ENCODE data around the gene WDR59. TPM values are rescaled to one million over a fixed set of nuclear protein-coding genes. Genes with fewer than 3 reads are reported as not detected.

Gene WDR59
- total and polyA plus RNA-seq, 2 donors (not counting 1 experiment from before 2014, with no cell fraction given) = 52.6 to 127 TPM

- Histone ChIP-seq H3K36me3 (replicated peaks in 1 of 2; ENCODE audit: control extremely low read depth in 1 of 2, control insufficient read depth in 1 of 2, extremely low read depth in 1 of 2, insufficient read depth in 2 of 2, low read length in 1 of 2) (no peaks in the 10 kb centered on the region), H3K9ac (ENCODE audit: low read length) (peak overlapping the region; percentile 55), H3K4me2 (replicated peaks; ENCODE audit: low read depth, low read length, poor library complexity, severe bottlenecking) (peak overlapping the region; percentile 96), H2AFZ (ENCODE audit: insufficient read depth, low read depth, low read length, poor library complexity, severe bottlenecking) (peak overlapping the region; percentile 57), H3K79me2 (ENCODE audit: control insufficient read depth, insufficient read depth, low read length) (no peaks in the 10 kb centered on the region), H3K27me3 (replicated peaks in 1 of 4; ENCODE audit: control extremely low read depth in 1 of 4, control insufficient read depth in 3 of 4, insufficient read depth in 4 of 4, low read length in 3 of 4) (peaks cover 0 to 51% (median 19%) of the 10 kb centered on the region in 4 experiments), H3K4me1 (ENCODE audit: control insufficient read depth in 2 of 2, insufficient read depth in 2 of 2, low read length in 2 of 2) (peaks cover 24 to 25% of the 10 kb centered on the region in 2 donors), H4K20me1 (ENCODE audit: control insufficient read depth, insufficient read depth, low read length, poor library complexity, severe bottlenecking) (no peaks in the 10 kb centered on the region), H3K27ac (ENCODE audit: low read length in 2 of 2) (no peak overlapping the region), H3K9me3 (ENCODE audit: control extremely low read depth in 1 of 3, control insufficient read depth in 2 of 3, insufficient read depth in 1 of 3, low read length in 2 of 3) (peaks cover 0 to 7% (median 0%) of the 10 kb centered on the region in 3 donors), H3K4me3 (ENCODE audit: control extremely low read depth in 1 of 5, extremely low read depth in 1 of 5, insufficient read depth in 1 of 5, low read depth in 2 of 5, low read length in 4 of 5) (peak overlapping the region; percentile 21 to 63 (median 47))
- ChIA-PET CTCF (interaction anchor here (1.5 to 4.1 kb wide), 3 partner anchors 13 to 111 kb away, joined by 4 to 87 read pairs (median 32); partner anchors contain the start of gene WDR59), POLR2A (no interaction called here)
- Mint-ChIP-seq H3K27ac (peak overlapping the region; percentile 23), H3K4me1 (peaks cover 17% of the 10 kb centered on the region), H3K4me3 (peak overlapping the region; percentile 86), H3K27me3 (peaks cover 48% of the 10 kb centered on the region), H3K9me3 (ENCODE audit: insufficient read depth) (no peaks in the 10 kb centered on the region)
- ATAC-seq (ENCODE audit: low read depth) (peak; percentile 25), DNase-seq (peak; percentile 65)
- 1% methylated on average over 71 of the region's 71 CpGs for WGBS (ENCODE audit: insufficient coverage)
- intact Hi-C loops (cut with micrococcal nuclease) = no loop called here
- TF ChIP-seq CTCF (IDR thresholded peaks at IDR 0.05) = peak; percentile 8
- TF ChIP-seq EZH2 (IDR thresholded peaks at IDR 0.05; ENCODE audit: borderline replicate concordance, insufficient read depth, low read depth, low read length, poor library complexity, severe bottlenecking) = peak; percentile 63
Measured at GRCh38 chr16:74999609-75000480, 14.9 kb upstream of the WDR59 start.

- peaks cover 0 to 7% (median 0%) of the 10 kb centered on the region in 3 donors for H3K9me3 ChIP-seq (ENCODE audit: control extremely low read depth in 1 of 3, control insufficient read depth in 2 of 3, insufficient read depth in 1 of 3, low read length in 2 of 3)
- no peak overlapping the region for H3K27ac ChIP-seq (ENCODE audit: low read length in 2 of 2)
- no peak overlapping the region for H3K27ac Mint-ChIP-seq
- H3K4me1 Mint-ChIP-seq = peaks cover 17% of the 10 kb centered on the region
- TF ChIP-seq EZH2 (IDR thresholded peaks at IDR 0.05; ENCODE audit: borderline replicate concordance, insufficient read depth, low read depth, low read length, poor library complexity, severe bottlenecking) = no peak
- TF ChIP-seq CTCF (IDR thresholded peaks at IDR 0.05) = no peak
- no peaks in the 10 kb centered on the region for H3K9me3 Mint-ChIP-seq (ENCODE audit: insufficient read depth)
- 0% methylated on average over 31 of the region's 44 CpGs for WGBS (ENCODE audit: insufficient coverage)
- peak; percentile 42 for ATAC-seq (ENCODE audit: low read depth)
- ChIA-PET POLR2A (no interaction called here), CTCF (interaction anchor here (1.5 to 4.1 kb wide), 3 partner anchors 13 to 112 kb away, joined by 4 to 87 read pairs (median 32); partner anchors contain the start of gene WDR59)
- H2AFZ ChIP-seq (ENCODE audit: insufficient read depth, low read depth, low read length, poor library complexity, severe bottlenecking) = peak overlapping the region; percentile 57
- intact Hi-C loops (cut with micrococcal nuclease) = no loop called here
- H3K4me1 ChIP-seq (ENCODE audit: control insufficient read depth in 2 of 2, insufficient read depth in 2 of 2, low read length in 2 of 2) = peaks cover 24 to 25% of the 10 kb centered on the region in 2 donors
- H3K27me3 Mint-ChIP-seq = peaks cover 48% of the 10 kb centered on the region
- H3K27me3 ChIP-seq (replicated peaks in 1 of 4; ENCODE audit: control extremely low read depth in 1 of 4, control insufficient read depth in 3 of 4, insufficient read depth in 4 of 4, low read length in 3 of 4) = peaks cover 0 to 55% (median 19%) of the 10 kb centered on the region in 4 experiments
- H3K36me3 ChIP-seq (replicated peaks in 1 of 2; ENCODE audit: control extremely low read depth in 1 of 2, control insufficient read depth in 1 of 2, extremely low read depth in 1 of 2, insufficient read depth in 2 of 2, low read length in 1 of 2) = no peaks in the 10 kb centered on the region
- H3K4me3 ChIP-seq (ENCODE audit: control extremely low read depth in 1 of 5, extremely low read depth in 1 of 5, insufficient read depth in 1 of 5, low read depth in 2 of 5, low read length in 4 of 5) = peak overlapping the region; percentile 21 to 63 (median 47)
- DNase-seq = no peak
- H3K4me3 Mint-ChIP-seq = peak overlapping the region; percentile 70
- no peaks in the 10 kb centered on the region for H4K20me1 ChIP-seq (ENCODE audit: control insufficient read depth, insufficient read depth, low read length, poor library complexity, severe bottlenecking)
- peak overlapping the region; percentile 55 for H3K9ac ChIP-seq (ENCODE audit: low read length)
- peak overlapping the region; percentile 96 for H3K4me2 ChIP-seq (replicated peaks; ENCODE audit: low read depth, low read length, poor library complexity, severe bottlenecking)
- H3K79me2 ChIP-seq (ENCODE audit: control insufficient read depth, insufficient read depth, low read length) = no peaks in the 10 kb centered on the region
Measured at GRCh38 chr16:74999219-74999608, 14.3 kb upstream of the WDR59 start.
